Renal pelvis (tissue), 4 donors: ENCODE data around the gene SETBP1. TPM values are rescaled to one million over a fixed set of nuclear protein-coding genes. Genes with fewer than 3 reads are reported as not detected.
A peak's percentile ranks its signal among the peaks of the same experiment; 100 is the strongest.

Experiments
- DNase-seq: peaks from one replicate; pipeline ENCODE4 v3.0.0-alpha.2; 2013
- polyA plus RNA-seq, 3 donors: library from polyadenylated mRNA; unstranded; fragments of 120-200 nt; gene quantifications; one replicate each; pipeline ENCODE4 v1.2.1, GENCODE V29; 2013; ENCODE audit not compliant: insufficient read length in 3 of 3

Gene SETBP1
- polyA plus RNA-seq, 3 donors, result 27.8 to 35.1 (median 31.0) TPM

DNA sequence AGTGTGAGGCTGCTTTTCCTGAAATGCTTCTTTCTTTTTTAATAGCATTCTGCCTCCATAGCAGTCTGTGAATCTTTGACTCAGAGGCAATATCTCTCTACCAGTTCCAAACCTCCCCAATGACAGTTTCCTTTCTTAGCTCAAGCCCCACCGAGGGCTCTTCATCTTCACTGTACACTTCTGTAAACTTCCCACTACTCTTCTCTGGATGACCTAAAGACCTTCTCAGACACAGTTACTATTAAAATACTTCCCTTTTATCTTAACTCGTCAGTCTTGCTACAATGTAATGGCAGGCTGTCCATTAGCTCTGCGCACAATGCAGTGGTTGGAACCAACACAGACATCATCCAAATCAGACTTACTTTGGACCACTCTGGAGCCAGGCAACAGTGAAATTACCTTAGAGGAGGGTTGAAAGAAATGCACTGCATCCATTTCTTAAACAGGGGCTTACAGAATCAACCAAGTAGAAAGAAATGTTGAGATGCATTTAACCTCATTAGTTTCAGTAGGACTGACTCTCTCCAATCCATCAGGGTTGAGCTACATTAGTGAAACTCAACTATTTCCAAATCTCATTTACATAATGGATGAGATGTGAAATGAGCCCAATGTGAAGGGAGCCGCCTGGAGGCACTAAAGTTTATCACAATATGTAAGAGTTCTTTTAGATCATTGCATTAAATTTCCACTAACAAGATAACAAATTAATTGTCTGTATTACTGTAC, 343.8 kb downstream of the SETBP1 start:
- DNase-seq, result no peak

- no peak for DNase-seq
Observed at GRCh38 chr18:45025089-45025450, 344.4 kb downstream of the SETBP1 start.

DNA sequence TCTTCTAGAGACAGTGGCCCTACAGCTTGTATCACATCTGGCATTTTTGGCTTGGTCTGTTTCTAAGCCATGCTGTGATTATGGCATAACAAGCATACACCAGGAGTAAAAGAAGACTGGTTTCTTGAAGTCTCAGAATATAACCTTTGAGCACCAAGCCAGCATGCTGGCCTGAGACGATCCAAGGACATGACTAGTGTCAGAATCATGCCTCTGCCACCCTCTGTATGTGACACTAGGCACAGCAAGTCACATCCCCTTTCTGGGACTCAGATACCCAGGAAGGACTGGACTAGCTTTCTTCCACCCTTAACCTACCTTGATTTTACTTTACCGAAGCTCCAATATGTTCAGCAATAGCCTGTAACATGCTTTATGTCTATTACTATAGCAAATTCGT, 345.5 kb downstream of the SETBP1 start:
- no peak for DNase-seq

DNA sequence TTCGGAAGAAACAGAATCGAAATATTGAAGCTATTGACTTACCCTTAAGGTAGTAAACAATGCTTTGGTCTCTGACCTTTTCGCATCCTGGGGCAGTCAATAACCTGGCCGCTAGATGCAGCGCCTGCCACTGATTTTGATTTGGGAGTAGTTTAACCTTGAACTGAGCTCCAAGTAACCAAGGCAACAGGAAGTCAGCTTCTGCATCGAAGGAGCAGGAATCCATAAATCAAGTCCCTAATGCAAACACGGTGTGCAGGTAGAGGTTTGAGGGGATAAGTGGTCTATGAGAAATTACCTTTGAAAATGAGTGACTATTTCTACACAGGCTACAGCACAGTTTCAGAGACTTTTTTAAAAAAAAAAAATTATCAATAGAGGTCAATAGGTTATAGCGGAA, 353.5 kb downstream of the SETBP1 start:
- DNase-seq, result no peak

DNA sequence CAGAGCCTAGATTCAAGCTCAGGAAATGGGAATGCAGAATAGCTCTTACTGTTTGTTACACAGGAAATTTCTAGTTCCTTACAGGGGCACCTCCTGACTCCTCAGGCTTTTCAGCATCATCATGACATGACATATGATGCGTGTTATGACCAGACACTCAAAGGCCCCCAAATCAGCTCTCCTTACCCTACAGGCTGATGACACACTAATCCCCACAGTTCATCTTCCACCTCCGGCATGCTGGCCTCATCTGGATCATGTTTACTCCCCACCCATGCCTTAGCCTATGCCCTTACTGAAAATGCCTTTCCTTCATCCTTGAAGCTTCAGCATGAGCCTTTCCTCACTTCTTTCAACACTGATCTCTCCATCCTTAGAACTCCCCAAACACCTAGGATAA, 356.9 kb downstream of the SETBP1 start:
- no peak for DNase-seq

DNA sequence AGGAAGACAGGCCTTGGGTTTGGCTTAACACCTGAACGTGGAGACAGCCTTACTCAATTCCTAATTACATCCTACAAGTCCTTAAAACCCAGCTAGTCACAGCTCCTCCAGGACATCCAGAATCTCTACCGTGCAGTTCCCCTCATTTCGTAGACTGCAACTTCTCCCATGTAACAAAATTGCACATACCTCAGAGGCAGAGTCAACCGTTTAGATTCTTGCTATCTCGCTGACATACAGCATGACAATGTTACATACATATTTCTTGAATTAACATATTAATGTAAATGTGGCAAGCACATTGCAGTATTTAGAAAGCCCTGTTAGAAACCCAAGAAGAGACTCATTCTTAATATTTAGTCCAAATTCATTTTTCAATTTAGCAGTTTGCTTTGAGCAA, 358.7 kb downstream of the SETBP1 start:
- no peak for DNase-seq

DNA sequence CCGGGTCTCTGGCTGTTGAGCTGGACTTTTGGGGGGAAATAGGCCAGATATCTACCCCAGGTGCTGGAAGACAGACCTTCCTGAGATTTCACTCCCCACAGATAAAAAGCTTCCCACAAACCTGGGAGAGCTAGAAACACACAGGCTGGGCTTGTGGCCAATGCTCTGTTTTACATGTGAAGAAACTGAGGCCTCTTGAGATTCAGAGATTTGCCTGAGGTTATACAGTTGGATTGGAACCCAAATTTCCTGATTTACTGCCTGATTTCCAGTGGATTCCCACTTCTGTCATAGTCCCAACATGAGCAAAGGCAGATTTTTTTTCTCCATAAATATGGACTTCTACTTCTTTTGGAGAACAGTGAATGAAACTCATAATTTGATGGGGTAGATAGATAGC, 360.2 kb downstream of the SETBP1 start:
- DNase-seq, result no peak

DNA sequence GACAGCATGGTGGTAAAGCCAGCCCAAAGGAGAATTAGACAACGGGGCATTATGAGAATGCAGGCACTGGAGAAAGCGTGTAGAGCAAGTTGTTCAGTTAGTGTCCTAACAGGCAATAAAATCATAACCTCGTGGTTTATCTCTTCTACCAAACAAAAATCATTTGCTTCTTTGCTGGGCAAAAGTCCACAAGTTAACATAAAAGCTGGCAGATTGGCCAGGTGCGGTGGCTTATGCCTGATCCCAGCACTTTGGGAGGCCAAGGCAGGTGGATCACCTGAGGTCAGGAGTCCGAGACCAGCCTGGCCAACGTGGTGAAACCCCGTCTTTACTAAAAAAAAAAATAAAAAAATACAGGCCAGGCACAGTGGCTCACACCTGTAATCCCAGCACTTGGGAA, 364.1 kb downstream of the SETBP1 start:
- no peak for DNase-seq

- DNase-seq, result no peak
Observed at GRCh38 chr18:45046228-45046627, 365.5 kb downstream of the SETBP1 start.

DNA sequence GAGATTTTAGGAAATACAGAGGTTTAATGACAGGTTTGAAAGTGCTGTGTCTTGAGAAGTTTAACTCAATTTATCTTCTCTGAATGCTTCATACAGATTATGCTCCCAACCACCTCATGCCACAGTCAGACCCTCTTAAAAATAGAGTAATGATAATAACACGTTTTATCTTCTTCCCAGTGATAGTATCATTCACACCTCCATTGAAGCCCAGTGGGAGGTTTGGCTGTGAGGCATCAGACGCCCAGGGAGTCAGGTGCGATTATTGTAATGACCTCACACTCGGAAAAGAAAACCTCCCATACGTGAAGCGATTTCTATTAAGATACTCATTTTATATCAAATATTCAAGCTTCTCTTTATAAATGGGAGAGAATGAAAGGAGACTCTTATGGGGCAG, 366.3 kb downstream of the SETBP1 start:
- no peak for DNase-seq

- no peak for DNase-seq
Observed at GRCh38 chr18:45049578-45050319, 369.1 kb downstream of the SETBP1 start.

GRCh38 chr18:45050712-45051601, 370.3 kb downstream of the SETBP1 start:
- DNase-seq, result peak; percentile 62

GRCh38 chr18:45054636-45055035, 373.9 kb downstream of the SETBP1 start:
- no peak for DNase-seq

- DNase-seq, result no peak
Observed at GRCh38 chr18:45055811-45056210, 375.1 kb downstream of the SETBP1 start.

- DNase-seq, result no peak
Observed at GRCh38 chr18:45056926-45057325, 376.2 kb downstream of the SETBP1 start.

GRCh38 chr18:45057955-45058600, 377.4 kb downstream of the SETBP1 start:
- DNase-seq, result no peak

GRCh38 chr18:45059695-45060094, 379.0 kb downstream of the SETBP1 start:
- DNase-seq, result no peak

GRCh38 chr18:45060102-45060501, 379.4 kb downstream of the SETBP1 start:
- DNase-seq, result no peak

GRCh38 chr18:45061359-45061758, 380.7 kb downstream of the SETBP1 start:
- DNase-seq, result no peak

- no peak for DNase-seq
Observed at GRCh38 chr18:45063246-45064038, 382.8 kb downstream of the SETBP1 start.

DNA sequence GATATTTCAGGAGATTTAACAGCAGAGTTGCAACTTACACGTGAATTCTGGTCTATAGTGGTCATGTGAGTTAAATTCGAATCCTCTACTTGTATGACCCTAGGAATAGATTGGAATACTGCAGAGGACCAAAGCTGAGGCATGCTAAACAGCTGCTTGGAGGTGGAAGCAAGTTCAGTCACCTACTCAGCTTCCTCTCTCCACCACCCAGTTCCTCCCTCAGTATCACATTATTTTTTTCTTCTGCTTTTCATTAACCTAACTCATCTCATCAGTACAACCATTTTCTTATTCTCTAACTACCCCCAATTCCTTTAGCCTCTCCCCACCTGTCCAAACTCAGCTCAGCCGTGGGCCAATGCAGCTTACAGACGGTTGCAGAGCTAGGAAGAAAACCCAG, 385.5 kb downstream of the SETBP1 start:
- DNase-seq, result no peak
